ENCODE measurements around the gene ATP8A1.
"Not testable (repeated sequence)": the region's sequence is repeated elsewhere in the genome, so short reads cannot be mapped to it uniquely, and the experiment has no call there.

Gene ATP8A1

DNA sequence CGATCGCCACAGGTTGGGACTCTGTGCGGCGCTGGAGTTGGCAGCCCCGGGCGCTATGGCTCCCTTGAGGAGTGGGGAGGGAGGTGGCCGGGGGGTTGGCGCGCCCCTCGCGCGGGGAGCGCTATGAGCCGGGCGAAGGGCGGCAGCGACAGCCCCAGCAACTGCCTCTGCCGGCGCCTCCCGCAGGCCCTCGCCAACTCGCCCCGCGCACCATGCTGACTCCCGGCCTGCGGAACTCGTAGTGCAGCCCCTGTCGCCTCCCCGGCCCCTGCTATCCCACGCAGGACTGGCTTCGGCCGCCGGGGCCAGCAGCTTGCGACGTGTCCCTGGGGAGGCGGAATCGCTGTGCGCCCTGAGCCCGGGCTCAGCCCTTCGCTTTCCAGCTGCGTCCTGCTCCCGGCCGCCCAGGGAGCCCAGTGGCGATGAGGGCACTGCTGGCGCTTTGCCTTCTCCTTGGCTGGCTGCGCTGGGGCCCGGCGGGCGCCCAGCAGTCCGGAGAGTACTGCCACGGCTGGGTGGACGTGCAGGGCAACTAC is 259.2 kb downstream of the ATP8A1 start:
- no peak for DNase-seq

DNA sequence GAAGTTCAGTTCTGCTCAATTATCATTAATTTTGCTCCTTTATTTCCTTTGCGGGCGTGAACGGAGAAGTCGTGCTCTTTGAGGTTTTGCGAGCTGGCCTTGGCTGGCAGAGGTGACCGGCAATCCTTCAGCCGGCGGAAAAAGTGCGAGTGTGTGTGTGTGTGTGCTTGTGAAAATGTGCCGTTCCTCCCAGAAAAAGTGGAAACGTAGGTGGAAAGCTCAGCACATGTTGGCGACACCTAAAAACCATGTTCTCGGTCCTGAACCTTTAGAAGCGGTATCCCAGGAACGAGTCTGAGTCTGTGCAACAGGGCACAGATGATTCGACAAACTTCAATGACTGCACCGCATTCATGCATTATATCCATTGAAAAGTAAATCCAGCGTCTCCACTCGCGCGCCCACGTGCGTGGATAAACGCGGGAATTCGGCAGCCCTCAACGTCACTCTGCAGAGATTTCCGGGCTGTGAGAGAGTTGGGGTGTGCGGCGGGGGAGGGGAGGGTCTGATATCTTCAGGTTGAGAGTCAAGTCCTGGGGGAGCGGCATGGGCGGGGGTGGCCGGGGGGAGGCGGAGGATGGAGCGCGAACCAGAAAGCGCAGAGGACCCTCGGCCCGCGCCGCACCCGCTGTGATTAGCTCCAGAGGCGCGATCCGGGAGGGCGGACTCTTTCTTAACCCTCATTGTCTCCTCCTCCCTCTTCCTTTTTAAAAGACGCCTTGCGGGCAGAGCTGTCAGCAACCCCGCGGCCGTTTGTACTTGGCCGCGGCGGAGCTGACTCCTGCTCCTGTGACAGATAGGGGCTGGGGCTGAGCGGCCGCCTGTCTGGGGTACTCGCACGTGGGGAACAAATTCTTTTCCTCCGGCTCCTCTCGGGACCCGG is 259.9 kb downstream of the ATP8A1 start, which contains the start of gene SHISA3:
SHISA3 (plus strand) TSS at position 737 of the 883 bp plus-strand sequence. CDS start 569 bp downstream, outside the sequence.
- DNase-seq = no peak

DNA sequence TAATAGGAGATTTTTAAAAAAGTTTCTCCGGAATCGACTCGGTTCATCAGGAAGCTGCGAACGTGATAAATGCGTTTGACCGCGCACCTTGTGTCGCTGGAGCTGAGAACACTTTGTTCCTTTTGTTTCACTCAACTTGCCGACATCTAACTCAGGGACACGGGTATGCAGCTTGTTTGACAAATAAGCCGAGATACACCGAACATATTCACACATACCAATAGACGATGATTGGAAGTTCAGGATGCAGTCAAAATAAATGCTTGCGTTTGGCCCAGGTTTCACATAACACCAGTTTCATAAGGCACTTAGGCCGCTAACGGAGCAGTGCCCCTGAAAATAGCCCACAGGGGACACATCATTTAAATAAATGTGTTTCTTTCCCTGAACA is 260.5 kb downstream of the ATP8A1 start:
- DNase-seq = no peak

DNA sequence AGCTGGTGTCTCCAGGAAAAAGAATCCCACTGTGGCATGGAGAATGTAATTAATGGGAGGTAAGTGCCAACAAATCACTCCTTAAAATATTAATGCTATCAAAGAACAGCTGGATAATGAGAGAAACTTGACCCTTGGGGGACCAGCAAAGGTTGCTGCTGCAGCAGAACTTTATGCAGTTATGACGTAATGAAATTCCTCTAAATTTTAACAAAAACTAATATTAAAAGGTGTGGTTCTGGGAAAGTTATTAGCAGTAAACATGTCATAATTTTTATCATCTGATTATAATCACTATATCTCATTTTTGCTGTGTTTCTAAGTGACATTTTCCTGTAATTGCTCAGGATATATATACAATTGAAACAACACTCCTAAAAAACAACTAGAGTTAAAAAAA is 261.3 kb downstream of the ATP8A1 start:
- no peak for DNase-seq

DNA sequence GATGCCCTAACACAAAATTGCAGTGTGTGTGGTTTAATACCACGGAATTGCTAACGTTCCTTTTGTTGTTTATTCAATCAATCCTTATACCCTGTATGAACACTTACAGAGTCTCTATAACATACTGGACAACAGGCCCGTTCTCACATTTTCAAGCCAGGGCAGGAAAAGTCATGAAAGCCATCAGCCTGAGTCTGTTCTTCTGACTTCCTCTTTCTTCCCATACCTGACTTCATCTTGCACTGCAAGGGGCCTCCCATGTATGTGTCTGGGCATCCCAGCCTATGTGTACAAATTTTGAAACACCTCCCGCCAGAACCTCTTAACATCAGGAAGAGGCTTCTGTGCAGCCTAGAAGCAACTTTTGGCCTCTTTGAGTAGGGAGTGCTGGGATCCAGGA is 264.5 kb downstream of the ATP8A1 start:
- DNase-seq = no peak

DNA sequence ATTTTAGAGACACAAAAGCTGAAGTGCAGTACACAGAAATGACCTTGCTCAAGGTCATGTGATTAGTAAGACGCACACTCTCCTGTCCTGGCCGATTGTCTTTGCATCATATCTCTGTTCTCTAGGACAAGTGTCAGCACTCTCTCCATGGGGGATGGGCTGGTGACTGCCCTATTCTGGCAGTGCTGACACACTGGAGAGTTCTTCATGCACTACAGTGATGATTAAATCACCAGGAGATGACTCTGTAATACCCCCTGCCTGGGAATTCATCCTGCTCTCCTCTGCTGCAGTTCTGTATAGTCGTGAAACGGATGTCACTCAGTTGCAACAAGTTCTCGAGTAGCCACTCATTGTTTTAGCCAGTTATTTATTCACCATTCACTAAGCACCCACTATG is 264.9 kb downstream of the ATP8A1 start:
- no peak for DNase-seq

DNA sequence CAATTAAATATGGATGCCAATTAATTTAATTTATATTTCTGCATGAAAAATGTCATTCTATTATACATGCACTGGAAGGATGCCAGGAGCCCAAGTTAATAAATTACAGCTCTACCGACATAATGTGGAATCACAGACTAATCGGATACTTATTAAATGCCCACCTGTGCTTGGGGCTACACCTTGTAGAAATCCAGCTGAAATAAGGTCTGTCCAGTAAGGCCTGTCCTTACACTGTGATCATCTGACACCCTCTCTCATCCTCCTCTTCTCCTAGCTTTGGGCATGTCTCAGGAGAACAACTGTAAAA is 265.6 kb downstream of the ATP8A1 start:
- DNase-seq = no peak

DNA sequence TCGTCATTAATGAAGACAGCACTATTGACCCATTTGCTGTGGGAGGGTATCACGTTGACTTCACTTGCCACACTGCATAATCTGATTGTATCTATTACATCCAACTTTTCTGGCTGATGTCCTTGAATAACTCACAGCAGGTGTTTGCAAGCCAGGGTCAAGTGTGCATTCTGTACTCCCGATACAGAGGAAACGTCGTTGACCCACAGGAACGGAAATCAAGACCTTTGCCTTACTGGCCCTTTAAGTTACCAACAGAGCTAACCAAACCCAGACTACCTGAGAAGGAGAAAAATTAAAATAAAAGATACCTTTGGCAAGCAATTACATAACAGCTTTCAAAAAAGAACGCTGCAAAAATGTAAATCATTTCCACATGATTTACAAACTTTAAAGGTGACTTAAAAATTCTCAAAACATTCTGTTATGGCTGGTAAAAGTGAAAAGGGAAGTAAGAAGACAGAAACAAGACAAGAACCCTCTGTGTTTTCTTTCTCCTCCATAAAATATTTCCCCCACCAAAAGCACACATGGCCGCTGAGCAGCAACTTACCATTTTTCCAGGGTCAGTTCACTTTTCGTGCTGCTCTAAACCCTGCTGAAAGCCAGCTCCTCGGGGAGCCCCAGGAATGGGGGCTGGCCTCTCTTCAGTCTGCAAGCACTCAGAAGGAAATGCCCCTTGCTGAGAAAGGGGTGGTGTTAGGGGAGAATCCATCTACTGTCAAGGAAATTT is 266.1 kb downstream of the ATP8A1 start:
- DNase-seq = no peak

DNA sequence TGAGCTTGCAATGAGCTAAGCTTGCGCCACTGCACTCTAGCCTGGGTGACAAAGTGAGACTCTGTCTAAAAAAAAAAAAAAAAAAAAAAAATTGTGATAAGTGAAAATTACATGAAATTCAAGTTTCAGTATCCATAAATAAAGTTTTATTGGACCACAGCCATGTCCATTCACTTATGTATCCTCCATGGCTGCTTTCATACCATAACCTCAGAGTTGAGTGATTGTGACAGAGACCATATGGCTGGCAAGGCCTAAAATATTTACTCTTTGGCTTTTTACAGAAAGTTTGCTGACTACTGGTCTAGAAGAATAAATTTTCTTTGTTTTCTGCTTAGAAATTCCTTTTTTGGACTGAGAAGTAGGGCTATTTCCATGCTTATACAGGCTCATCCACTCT is 271.4 kb downstream of the ATP8A1 start:
- DNase-seq = no peak

DNA sequence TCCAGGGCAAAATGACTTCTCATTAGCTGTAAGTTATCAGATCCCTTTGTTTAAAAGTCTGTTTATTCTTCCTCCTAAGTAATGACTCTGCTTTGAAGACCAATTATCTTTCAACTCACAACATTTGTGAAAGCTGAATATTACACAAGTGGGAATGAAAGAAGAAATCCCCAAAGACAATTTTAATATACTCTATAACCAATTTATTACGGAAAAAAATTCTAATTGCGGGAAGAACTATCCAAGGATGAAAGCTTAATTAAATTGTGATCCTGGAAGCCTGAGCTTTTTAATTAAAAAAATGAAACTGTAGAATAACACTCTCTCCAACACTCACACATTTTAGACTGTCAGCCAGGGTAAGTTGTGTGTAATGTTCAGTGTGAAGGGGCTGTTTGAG is 275.2 kb downstream of the ATP8A1 start:
- no peak for DNase-seq

DNA sequence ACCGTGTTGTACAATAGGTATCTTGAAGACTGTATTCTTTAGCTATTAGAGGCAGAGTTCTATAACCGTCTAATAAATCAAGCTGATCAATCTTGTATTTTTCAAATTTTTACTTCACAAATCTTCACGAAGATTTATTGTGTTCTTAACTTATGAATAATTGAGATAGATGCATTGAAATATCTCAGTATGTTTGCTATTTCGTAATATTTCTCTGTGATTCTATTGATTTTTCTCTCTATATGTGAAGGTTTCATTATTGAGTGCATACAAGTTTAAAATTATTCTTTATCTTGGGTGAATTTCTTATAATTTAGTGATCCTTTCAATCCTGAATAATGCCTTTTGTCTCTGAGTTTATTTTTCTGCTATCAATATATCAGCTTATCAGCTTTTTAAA is 279.4 kb downstream of the ATP8A1 start:
- no peak for DNase-seq

DNA sequence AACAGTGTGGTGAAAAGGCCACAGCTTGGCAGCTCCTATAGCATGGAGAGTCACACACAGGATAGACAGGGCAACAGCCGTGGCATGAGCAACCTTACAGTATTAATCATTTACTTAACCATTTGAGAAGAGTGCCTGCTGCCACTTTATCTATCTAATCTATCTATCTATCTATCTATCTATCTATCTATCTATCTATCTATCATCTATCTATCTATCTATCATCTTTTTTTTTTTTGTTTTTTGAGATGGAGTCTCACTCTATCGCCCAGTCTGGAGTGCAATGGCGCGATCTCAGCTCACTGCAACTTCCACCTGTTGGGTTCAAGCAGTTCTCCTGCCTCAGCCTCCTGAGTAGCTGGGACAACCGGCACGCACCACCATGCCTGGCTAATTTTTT is 284.6 kb downstream of the ATP8A1 start:
- not testable (repeated sequence) for DNase-seq

DNA sequence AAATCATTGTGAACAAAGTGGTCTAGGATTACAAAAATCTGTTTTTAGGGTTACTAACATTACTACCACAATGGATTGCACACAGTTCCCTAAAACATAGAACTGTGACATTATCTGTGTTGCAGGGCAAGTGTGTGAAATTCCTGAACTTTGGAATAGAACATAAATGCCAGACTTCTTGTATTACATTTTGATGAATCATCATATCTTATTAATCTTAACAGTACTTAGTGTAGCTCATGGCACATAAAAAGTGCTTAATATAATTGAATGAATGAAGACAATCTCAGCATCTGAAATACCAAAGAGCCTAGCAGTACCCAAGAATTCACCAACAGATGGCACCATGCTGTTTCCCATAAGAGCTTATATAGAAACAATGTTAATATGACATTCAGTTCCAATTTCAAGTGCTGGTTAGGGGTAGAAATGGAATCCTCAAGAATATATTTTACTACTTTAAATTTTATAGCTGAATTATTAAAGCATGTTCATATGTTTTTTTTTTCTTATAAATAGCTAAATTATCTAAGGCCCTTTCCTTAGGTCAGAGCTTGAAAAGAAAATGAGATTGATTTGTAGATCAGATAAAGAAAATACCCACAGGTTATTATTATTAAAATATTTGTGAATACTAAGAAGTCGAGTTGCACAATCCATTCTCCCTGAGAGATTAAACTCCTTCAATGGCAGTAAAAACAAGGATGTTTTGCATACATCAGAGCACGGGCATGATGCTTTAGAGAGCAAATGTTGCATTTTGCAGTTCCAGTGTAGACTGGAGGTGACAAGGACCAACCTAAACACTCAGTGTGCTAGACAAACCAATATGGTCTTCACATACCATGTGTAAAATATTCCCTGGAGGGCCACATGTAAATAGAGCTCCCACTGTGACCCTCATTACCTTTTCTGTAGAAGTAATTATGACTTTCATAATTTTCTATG is 285.3 kb downstream of the ATP8A1 start:
- DNase-seq = peak; percentile 41

DNA sequence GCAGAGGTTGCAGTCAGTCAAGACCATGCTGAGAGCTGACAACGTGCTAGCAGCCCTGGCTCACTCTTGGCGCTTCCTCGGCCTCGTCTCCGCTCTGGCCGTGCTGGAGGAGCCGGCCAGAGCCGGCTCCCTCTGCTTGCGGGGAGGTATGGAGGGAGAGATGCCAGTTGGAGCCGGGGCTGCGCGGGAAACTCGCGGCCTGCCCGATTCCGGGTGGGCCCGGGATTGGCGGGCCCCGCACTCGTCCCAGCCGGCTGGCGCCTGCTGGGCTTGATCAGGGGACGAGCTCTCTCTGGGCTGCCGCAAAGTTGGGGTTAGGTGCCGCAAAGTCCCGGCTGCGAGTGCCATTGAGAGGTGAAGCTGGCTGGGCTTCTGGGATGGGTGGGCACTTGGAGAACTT is 287.4 kb downstream of the ATP8A1 start:
- no peak for DNase-seq

DNA sequence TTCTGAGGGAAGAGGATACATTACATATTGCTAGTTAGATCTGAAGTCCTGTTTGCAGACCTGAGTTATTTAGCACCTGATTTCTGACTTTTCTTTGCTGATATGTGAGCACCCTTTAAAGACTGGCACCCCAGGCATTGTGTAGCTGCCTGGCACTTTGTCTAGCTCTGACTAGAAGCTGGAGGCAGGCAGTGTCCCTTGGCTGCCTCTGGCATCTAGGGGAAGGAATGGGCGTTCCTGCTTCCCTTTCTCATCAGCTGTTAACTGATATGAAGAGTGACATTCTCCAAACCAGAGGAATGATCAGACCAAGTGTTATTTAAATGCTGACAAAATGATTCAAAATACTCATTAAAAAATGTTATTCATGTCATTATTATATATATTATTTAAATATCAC is 289.9 kb downstream of the ATP8A1 start:
- DNase-seq = no peak

DNA sequence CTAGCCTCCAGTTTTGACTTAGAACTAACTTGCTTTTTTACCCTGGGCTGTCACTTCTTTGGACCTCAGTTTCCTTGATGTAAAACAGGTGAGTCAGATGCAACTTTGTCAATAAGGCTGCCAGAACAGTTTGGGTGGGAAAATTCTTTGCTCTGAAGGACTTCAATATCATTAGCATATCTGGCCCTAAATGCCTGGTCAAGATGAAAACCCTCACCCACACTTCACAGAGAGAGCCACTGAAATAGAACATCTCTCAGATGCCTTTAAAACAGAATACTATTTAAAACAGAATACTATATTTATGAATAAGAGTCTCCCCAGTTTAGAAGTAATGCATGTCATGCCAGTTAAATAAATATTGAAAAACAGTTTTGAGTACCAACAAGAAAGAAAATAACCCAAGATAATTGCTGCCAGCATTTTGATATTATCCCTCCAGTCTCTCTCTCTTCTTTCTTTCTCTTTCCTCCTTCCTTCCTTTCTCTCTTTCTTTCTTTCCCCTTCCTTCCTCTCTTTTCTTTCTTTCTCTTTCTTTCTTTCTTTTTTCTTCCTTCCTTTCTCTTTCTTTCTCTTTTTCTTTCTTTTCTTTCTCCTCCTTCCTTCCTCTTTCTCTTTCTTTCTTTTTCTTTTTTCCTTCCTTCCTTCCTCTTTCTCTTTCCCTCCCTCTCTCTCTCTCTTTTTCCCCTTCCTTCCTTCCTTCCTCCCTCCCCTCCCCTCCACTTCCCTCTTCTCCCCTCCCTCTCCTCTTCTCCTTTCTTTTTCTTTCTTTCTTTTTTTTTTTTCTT is 292.4 kb downstream of the ATP8A1 start:
- DNase-seq = no peak

DNA sequence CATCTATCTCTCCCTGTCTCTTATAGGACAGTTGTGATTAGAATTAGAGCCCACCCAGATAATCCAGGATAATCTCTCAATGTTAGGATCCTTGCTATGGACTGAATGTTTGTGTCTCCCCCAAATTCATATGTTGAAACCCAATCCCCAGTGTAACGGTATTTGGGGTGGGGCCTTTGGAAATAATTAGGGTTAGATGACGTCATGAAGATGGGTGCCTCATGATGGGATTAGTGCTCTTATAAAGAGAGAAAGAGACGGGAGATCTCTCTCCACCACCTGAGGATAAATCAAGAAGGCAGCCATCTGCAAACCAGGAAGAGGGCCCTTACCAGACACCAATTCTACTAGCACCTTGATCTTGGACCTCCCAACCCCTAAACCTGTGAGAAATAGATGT is 293.3 kb downstream of the ATP8A1 start:
- no peak for DNase-seq

DNA sequence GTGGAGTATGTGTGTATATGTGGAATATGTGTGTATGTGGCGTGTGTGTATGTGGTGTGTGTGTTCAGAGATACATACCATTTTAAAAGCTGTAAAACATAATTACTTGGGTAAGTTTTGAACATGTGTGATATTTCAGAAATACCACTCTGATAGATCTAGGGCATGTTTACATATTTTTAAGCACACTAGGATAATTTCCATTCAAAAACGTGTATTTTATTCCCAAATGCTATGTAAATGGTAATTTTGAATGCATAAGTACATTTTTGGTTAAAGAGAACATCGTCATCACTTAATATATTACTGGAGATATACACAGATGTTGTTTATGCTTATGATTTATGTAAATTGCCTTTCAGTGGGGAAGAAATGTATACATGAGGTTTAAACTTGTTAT is 294.3 kb downstream of the ATP8A1 start:
- no peak for DNase-seq

DNA sequence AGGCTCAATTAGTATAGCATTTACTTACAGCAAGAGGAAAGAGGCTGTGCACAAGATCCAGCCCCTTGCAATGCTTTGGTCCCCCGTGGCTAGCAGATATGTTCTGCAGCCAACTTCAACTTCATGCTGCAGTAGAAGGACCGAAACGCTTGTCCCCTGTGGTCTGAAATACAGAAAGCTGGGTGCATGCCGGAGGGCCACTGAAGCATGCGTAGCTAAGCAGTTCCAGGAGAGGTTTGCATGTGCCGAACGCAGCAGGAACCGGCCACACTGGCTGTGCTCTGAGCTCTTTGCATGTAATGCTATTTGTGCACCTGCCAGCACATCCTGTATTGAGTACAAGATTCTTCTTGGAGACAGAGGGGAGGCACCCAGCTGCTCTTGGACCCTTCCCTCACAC is 295.4 kb downstream of the ATP8A1 start:
- DNase-seq = no peak

DNA sequence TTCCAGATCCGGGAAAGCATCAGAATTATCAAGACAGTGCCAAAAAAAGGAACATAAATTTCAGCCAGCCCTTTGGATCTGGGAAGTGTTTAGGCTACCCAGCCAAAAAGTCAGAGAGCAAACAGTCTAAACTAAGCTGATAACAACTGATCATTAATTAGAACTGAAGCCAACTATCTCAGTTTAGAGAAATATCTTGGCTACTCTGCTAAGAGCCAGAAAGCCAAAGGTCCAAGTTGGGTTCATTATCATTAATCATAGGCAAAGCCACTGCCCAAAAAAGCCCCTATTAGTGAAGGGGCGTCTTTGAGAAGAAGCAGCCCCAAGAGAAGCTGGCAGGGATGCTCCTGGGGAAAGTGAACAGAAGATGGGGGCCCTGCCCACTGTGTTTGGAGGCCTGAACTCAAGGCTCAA is 296.6 kb downstream of the ATP8A1 start:
- DNase-seq = no peak

DNA sequence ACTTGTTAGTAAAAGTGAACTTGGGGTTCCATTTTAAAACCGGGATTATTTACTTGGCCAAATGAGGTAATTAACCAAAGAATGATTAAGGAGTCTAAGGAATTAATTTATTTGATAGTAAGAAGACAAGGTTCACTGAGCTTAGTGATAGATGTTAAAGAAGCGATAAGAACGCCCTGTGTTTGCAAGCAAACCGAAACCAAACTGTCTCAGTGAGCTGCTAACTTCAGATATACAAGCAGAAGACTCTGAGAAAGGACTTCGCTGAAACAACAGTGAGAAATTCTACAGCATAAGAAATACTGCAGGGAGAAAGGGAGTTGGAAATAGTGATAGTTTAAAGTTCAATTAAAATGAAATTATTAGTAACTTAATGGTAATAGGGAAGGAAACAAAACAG is 297.2 kb downstream of the ATP8A1 start:
- no peak for DNase-seq
